H1 (cell line): Measurements from ENCODE around the gene RBM47. TPM values are rescaled to one million over a fixed set of nuclear protein-coding genes. Genes with fewer than 3 reads are reported as not detected.

Experiments used
- ATF3 ChIP-seq: IDR thresholded peaks from 2 replicates; pipeline ENCODE4 v1.6.1; 2011; ENCODE audit warnings: low read depth, mild to moderate bottlenecking, low read length; ENCODE audit not compliant: insufficient read depth
- CHD1 ChIP-seq: IDR thresholded peaks from 2 replicates; pipeline ENCODE4 v1.6.1; 2012; ENCODE audit warnings: low read depth, low read length, improper control_type of control experiment
- CHD2 ChIP-seq: IDR thresholded peaks from 2 replicates; pipeline ENCODE4 v1.6.1; 2012; ENCODE audit warnings: low read length, improper control_type of control experiment
- EGR1 ChIP-seq: IDR thresholded peaks from 2 replicates; pipeline ENCODE4 v1.6.1; 2011; ENCODE audit warnings: low read depth, low read length, borderline replicate concordance
- EP300 ChIP-seq, 2 experiments: IDR thresholded peaks; 1 replicate in 1 of 2; 2 replicates in 1 of 2; pipeline ENCODE4 v1.6.1; 2011 to 2012; ENCODE audit warnings: low read depth in 2 of 2, low read length in 2 of 2, mild to moderate bottlenecking in 2 of 2, borderline replicate concordance in 1 of 2, inconsistent platforms in 1 of 2, moderate library complexity in 1 of 2
- KDM4A ChIP-seq: IDR thresholded peaks from one replicate; pipeline ENCODE4 v1.7.1; 2012; ENCODE audit warnings: low read depth, mild to moderate bottlenecking, moderate library complexity, low read length, inconsistent platforms; ENCODE audit not compliant: severe bottlenecking
- NANOG ChIP-seq: IDR thresholded peaks from 2 replicates; pipeline ENCODE4 v1.6.1; 2011; ENCODE audit warnings: low read length, low read depth, mild to moderate bottlenecking, inconsistent platforms; ENCODE audit not compliant: insufficient read depth, poor library complexity, severe bottlenecking
- POU5F1 ChIP-seq: IDR thresholded peaks from 2 replicates; pipeline ENCODE4 v1.6.1; 2011; ENCODE audit warnings: low read depth, mild to moderate bottlenecking, low read length, moderate library complexity
- RNF2 ChIP-seq: fragments of 200-900, 300-1000 bp; sonication (generic); IDR thresholded peaks from 2 replicates; pipeline ENCODE4 v1.7.1; 2016; ENCODE audit warnings: borderline replicate concordance, low read depth, mild to moderate bottlenecking, antibody characterized with exemption, low read length; ENCODE audit not compliant: poor library complexity, severe bottlenecking; ENCODE audit errors: missing control alignments
- SIN3A ChIP-seq, 2 experiments: IDR thresholded peaks in 1 of 2; conservative IDR thresholded peaks in 1 of 2; 2 replicates each; pipeline ENCODE4 v1.6.1; 2011 to 2012; ENCODE audit warnings: low read length in 2 of 2, improper control_type of control experiment in 1 of 2, low read depth in 1 of 2, mild to moderate bottlenecking in 1 of 2
- polyA plus RNA-seq, 7 experiments: library from polyadenylated mRNA; depleted of rRNA in 3 of 7; stranded (reverse) in 5 of 7; unstranded in 2 of 7; fragments of >200 nt in 5 of 7; fragments of 200-250 nt in 2 of 7; gene quantifications; 1 replicate in 5 of 7; 2 replicates in 1 of 7; 4 replicates in 1 of 7; pipeline versions ENCODE4 v1.2.1 to v1.2.3, GENCODE V29; 2011 to 2013; ENCODE audit warnings: missing spikeins in 2 of 7, mixed read lengths in 2 of 7
- total RNA-seq: library from RNA; stranded (reverse); fragmentation: NEBNext Ultra II Directional; extraction: Animal tissue kit (Norgen Biotek cat#: 25700); gene quantifications from 2 replicates; pipeline ENCODE4 v1.2.1, GENCODE V29; 2021

The RBM47 gene
- total and polyA plus RNA-seq, 2 of the 8 experiments (the other 6 are each of a cell fraction or from before 2014, with no cell fraction given): 42.8 to 78.9 TPM

GRCh38 chr4:40439519-40439918 lies 190.1 kb downstream of the RBM47 start (continued):
- TF ChIP-seq RNF2: no peak
- TF ChIP-seq SIN3A (conservative IDR thresholded peaks at IDR 0.05 in 1 of 2, IDR thresholded peaks at IDR 0.05 in 1 of 2; ENCODE audit: low read depth in 1 of 2, low read length in 2 of 2): no peak
- no peak for TF ChIP-seq EGR1
- no peak for TF ChIP-seq KDM4A
- TF ChIP-seq ATF3: no peak
- TF ChIP-seq EP300 (IDR thresholded peaks at IDR 0.05; ENCODE audit: borderline replicate concordance in 1 of 2, low read depth in 2 of 2, low read length in 2 of 2): no peak
- no peak for TF ChIP-seq POU5F1
- TF ChIP-seq NANOG: no peak
- no peak for TF ChIP-seq CHD2
- TF ChIP-seq CHD1: no peak
- TF ChIP-seq, all 59 proteins: peak for 0
